ENCODE data around the gene KRTAP16-1. TPM values are rescaled to one million over a fixed set of nuclear protein-coding genes. Genes with fewer than 3 reads are reported as not detected.

Gene KRTAP16-1
- total and polyA plus RNA-seq, 2 of the 13 experiments (the other 11 are each of a cell fraction or from before 2014, with no cell fraction given), result not detected

GRCh38 chr17:41329279-41329948 lies 20.3 kb upstream of the KRTAP16-1 start (continued):
- TF ChIP-seq NFKB2 (CRISPR knock-in tag; IDR thresholded peaks at IDR 0.05; ENCODE audit: borderline replicate concordance), result 0 out of 2 replicates have a peak, but pooled peaks have one; percentile 21
- no peak for TF ChIP-seq PLRG1 (conservative IDR thresholded peaks at IDR 0.05)
- TF ChIP-seq, protein P1, sequence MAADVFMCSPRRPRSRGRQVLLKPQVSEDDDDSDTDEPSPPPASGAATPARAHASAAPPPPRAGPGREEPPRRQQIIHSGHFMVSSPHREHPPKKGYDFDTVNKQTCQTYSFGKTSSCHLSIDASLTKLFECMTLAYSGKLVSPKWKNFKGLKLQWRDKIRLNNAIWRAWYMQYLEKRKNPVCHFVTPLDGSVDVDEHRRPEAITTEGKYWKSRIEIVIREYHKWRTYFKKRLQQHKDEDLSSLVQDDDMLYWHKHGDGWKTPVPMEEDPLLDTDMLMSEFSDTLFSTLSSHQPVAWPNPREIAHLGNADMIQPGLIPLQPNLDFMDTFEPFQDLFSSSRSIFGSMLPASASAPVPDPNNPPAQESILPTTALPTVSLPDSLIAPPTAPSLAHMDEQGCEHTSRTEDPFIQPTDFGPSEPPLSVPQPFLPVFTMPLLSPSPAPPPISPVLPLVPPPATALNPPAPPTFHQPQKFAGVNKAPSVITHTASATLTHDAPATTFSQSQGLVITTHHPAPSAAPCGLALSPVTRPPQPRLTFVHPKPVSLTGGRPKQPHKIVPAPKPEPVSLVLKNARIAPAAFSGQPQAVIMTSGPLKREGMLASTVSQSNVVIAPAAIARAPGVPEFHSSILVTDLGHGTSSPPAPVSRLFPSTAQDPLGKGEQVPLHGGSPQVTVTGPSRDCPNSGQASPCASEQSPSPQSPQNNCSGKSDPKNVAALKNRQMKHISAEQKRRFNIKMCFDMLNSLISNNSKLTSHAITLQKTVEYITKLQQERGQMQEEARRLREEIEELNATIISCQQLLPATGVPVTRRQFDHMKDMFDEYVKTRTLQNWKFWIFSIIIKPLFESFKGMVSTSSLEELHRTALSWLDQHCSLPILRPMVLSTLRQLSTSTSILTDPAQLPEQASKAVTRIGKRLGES (CRISPR knock-in tag; IDR thresholded peaks at IDR 0.05; ENCODE audit: borderline replicate concordance), result no peak
- TF ChIP-seq BRD4 (CRISPR knock-in tag; IDR thresholded peaks at IDR 0.05), result no peak
- TF ChIP-seq ZBED4 (CRISPR knock-in tag; IDR thresholded peaks at IDR 0.05; ENCODE audit: borderline replicate concordance), result no peak
- TF ChIP-seq, protein P2, sequence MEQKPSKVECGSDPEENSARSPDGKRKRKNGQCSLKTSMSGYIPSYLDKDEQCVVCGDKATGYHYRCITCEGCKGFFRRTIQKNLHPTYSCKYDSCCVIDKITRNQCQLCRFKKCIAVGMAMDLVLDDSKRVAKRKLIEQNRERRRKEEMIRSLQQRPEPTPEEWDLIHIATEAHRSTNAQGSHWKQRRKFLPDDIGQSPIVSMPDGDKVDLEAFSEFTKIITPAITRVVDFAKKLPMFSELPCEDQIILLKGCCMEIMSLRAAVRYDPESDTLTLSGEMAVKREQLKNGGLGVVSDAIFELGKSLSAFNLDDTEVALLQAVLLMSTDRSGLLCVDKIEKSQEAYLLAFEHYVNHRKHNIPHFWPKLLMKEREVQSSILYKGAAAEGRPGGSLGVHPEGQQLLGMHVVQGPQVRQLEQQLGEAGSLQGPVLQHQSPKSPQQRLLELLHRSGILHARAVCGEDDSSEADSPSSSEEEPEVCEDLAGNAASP (CRISPR knock-in tag; IDR thresholded peaks at IDR 0.05; ENCODE audit: borderline replicate concordance), result no peak
- TF ChIP-seq MED13 (CRISPR knock-in tag; IDR thresholded peaks at IDR 0.05), result no peak
- no peak; the same call in 1 of the 2 replicates for TF ChIP-seq ETV5 (CRISPR knock-in tag; IDR thresholded peaks at IDR 0.05; ENCODE audit: borderline replicate concordance)
- no peak for TF ChIP-seq ZBTB40 (IDR thresholded peaks at IDR 0.05)
- TF ChIP-seq ZBTB40 (CRISPR knock-in tag; IDR thresholded peaks at IDR 0.05), result no peak
- no peak for TF ChIP-seq ZNF296 (CRISPR knock-in tag; conservative IDR thresholded peaks at IDR 0.05)

Measured in HepG2 (cell line).